ENCODE measurements around the gene CXCL16.

The CXCL16 gene

GRCh38 chr17:4750606-4751005 lies 10.9 kb upstream of the CXCL16 start:
- no peak for DNase-seq

GRCh38 chr17:4748686-4749085 lies 9.0 kb upstream of the CXCL16 start:
- no peak for DNase-seq

DNA sequence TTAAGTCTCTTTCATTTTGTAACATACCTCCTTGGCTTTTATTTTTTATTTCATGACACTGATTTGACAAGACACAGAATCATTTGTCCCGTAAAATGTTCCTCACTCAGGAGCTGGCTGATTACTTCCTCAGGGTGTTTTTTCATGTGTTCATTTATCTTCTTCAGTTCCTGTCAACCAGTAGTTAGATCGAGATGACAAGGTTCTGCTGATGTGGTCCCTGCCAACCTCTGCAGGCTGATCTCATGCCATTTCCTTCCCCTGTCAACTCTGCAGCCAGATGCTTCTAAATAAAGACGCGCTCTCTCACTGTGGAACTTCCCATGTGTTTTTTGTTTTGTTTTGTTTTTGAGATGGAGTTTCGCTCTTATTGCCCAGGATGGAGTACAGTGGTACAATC lies 8.1 kb upstream of the CXCL16 start:
- DNase-seq: no peak

DNA sequence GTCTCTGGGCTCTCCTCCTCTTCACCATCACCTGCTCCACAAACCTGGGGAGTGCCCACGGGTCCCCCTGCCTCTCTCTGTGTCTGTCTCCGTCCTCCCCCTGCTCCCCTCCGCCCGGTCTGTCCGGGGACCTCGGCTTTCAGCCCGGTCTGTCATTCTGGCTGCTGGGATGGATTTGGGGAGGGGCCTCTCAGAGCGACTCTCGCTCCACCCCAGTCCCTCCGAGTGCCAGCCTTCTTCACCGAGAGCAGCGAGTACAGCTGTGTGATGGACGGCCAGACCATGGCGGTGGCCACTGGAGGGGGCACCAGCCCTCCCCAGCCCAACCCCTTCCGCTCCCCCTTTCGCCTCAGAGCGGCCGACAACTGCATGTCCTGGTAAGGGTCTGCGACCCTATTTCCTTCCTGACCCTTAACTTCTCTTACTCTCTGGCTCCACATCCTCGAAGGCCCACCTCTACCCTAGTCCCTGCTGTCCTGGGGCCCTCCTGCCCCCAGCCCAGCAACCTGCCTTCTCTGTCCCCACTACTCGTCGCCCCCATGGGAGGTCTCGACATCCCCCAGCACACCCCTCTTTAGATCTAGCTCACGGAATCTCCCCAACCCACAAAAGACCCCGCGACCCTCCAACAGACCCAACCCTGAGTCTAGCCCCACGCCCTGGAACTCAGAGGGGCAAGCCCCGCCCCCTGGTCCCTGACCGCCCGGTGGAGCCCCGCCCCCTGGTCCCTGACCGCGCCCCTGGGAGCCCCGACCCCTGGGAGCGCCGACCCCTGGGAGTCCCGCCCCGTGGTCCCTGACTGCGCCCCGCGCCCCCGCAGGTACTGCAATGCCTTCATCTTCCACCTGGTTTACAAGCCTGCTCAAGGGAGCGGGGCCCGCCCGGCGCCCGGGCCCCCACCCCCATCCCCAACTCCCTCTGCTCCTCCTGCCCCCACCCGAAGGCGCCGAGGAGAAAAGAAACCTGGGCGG lies 5.6 kb upstream of the CXCL16 start:
- no peak for DNase-seq

DNA sequence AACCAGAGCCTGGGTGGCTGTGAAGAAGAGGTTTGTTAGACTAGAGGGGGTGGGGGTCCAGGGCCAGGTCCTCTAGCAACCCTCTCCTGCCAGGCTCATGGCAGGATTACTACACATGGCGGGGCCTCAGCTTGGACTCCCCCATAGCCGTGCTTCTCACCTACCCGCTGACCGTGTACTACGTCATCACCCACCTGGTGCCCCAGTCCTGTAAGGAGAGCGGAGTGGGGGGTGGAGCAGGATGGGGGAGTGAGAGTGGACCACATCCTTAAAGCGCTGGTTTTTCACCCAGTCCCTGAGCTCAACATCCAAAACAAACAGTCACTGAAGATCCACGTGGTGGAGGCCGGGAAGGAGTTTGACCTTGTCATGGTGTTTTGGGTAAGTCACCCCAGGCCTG lies 4.2 kb upstream of the CXCL16 start:
- DNase-seq: no peak

DNA sequence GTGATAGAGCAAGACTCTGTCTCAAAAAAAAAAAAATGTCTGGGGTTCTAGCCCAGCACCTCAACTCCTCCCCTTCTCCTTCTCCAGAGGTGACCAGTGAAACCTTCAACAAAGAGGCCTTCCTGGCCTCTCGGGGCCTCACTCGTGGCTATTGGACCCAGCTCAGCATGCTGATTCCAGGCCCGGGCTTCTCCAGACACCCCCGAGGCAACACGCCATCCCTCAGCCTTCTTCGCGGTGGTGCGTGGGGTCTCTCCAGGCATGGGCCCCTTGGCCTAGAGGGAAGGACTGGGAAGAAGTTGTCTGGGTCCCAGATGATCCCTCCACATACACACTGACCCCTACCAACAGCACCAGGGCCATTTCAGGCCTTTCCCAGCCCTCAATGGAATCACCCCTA lies 3.5 kb upstream of the CXCL16 start:
- no peak for DNase-seq

DNA sequence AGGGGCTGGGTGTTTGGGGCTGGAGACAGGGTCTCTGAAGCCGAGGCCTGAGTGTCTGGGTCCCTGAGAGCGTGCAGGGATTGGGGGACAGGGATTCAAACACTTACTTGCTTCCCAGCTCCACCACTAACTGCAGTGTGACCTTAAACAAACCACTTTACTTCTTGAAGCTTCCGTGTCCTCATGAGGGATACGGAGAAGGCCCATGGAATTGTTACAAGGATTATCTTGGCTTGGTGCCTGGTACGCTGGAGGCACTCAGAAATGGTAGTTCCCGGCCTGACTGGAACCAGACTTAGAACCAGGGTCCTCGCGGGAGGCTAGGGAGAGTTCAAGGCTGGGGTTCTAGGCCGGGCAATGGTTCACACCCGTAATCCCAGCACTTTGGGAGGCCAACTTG lies 2.9 kb upstream of the CXCL16 start:
- no peak for DNase-seq

GRCh38 chr17:4742133-4742532 lies 2.4 kb upstream of the CXCL16 start:
- DNase-seq: no peak

DNA sequence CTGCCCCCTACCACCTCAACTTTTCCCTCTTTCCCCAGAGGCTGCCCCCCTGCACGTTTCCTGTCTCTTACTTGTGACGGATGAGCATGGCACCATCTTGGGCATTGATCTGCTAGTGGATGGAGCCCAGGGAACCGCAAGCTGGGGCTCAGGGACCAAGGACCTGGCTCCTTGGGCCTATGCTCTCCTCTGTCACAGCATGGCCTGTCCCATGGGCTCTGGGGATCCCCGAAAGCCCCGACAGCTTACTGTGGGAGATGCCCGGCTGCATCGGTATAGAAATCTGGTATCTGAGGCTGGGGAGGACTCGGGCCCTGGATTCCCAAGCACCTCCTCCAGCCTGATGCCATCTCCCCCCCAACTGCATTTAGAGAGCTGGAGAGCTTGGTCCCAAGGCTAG lies 1.8 kb upstream of the CXCL16 start:
- DNase-seq: no peak

GRCh38 chr17:4740584-4740983 lies 856 bp upstream of the CXCL16 start:
- DNase-seq: no peak

- no peak for DNase-seq
Measured at GRCh38 chr17:4740025-4740351, 260 bp upstream of the CXCL16 start.

DNA sequence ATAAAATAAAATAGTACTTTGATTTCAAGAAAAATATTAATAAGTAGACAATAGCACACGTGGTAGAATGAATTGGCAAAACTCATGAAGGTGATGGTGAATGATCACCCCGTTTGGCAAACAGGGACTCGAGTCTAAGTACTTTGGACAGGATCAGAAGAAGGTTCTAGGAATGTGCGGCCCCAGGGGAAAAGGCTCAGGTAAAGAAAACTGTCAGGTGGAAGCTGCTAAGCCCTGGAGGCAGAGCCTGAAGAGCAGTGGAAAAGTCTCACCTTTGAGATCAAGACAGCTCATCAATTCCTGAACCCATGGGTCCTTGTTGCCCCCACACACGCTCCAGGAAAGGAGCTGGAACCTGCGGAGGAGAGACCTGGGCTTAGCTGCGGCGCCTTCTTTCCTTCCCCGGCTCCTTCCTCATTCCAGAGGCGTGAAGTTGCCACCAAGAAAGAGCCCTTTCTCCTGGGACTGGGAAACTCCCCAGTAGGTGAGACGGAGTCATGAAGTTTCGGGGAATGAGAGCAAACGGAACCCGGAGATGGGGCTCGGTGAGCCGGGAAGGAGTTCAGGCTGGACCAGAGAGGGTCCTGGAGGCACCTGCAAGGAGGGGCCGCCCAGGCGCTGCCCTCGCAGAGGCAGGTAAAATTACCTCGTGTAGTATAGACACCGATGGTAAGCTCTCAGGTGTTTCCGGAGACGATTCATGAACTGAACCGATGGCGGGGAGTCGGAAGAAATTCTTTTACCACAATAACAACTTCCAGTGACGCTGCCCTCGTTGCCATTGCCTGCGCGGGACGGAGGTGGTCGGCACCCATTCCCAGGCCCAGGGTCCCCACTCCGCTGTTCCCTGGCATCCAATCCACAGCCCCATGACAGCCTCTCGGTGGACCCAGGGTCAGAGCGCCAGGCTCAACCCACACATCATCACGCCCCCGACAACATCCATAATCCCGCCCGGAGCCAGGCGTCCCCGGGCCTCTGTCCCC lies 1.3 kb downstream of the CXCL16 start:
- no peak for DNase-seq

DNA sequence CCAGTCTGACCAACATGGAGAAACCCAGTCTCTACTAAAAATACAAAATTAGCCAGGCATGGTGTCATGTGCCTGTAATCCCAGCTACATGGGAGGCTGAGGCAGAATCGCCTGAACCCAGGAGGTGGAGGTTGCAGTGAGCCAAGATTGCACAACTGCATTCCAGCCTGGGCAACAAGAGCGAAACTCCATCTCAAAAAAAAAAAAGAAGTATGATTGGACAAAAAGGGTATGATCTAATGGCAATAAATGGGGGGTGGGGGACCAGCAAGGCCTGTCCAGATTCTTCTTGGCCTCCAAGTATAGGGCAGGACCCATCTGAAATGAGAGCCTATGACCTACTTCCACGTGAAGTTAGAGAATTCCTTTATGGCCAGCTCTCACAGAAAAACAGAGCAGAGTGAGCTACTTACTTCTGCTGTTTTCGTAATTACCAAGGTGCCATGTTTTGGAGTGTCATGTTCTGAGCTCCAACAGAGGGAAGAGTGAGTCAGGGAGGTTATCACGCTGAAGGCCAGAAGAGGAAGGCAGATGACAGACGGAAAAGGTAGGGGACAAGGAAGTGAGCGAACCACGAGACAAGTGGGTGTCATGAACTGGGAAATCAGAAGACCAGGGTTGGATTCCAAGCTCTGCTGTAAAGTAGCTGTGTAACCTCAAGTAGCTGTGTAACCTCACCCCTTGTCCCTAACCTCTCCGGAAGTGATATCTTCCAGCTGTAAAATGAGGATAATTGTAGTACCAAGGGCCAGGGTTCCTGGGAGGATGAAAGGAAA lies 3.7 kb downstream of the CXCL16 start:
- no peak for DNase-seq

- no peak for DNase-seq
Measured at GRCh38 chr17:4734857-4735475, 4.8 kb downstream of the CXCL16 start.

- no peak for DNase-seq
Measured at GRCh38 chr17:4733073-4733531, 6.6 kb downstream of the CXCL16 start.

- DNase-seq: no peak
Measured at GRCh38 chr17:4728124-4728523, 11.6 kb downstream of the CXCL16 start.

- DNase-seq: no peak
Measured at GRCh38 chr17:4725646-4726310, 13.9 kb downstream of the CXCL16 start.

- no peak for DNase-seq
Measured at GRCh38 chr17:4724650-4725049, 15.1 kb downstream of the CXCL16 start.

DNA sequence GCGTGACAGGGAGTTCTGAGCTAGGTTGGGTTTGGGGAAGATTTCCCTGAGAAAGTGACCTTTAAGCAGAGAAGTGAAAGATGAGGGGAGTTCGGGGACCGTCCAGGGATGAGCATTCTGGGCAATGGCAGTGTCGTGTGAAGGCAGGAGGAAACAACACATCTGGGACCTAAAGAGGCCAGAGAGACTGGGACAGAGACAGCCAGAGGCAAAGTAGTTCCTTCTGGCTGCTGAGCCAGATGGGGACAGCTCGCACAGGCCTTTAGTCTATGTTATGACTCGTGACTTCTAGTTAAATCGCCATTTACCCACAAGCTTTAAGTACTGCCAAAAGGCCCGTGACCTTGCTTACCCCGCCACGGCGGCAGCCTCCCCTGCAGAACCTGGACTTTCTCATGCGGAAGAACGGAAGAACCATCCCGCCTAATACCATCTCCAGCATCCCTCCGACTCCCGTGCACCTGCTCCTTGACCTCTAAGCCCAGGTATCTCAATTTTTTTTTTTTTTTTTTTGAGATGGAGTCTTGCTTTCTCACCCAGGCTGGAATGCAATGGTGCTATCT lies 17.0 kb downstream of the CXCL16 start:
- DNase-seq: no peak

GRCh38 chr17:4721203-4722135 lies 18.3 kb downstream of the CXCL16 start:
- DNase-seq: no peak

Data from COR-L47 (cell line).